Astrocyte of the hippocampus (primary cell): Measurements from ENCODE around the gene SHANK1.

Source experiments
- DNase-seq: peaks from one replicate; pipeline ENCODE4 v3.0.0; 2011; ENCODE audit warnings: low read depth, low spot score

Gene SHANK1

GRCh38 chr19:50659318-50660087 is 60.1 kb downstream of the SHANK1 start:
- DNase-seq: no peak

GRCh38 chr19:50658441-50659317 is 60.9 kb downstream of the SHANK1 start:
- peak; percentile 59 for DNase-seq

- DNase-seq: peak; percentile 88
Measured at GRCh38 chr19:50657712-50658440, 61.7 kb downstream of the SHANK1 start.

GRCh38 chr19:50657222-50657669 is 62.4 kb downstream of the SHANK1 start:
- DNase-seq: no peak

GRCh38 chr19:50654882-50655281 is 64.7 kb downstream of the SHANK1 start:
- no peak for DNase-seq

GRCh38 chr19:50652722-50653121 is 66.9 kb downstream of the SHANK1 start:
- DNase-seq: no peak

- DNase-seq: no peak
Measured at GRCh38 chr19:50651174-50651573, 68.4 kb downstream of the SHANK1 start.

GRCh38 chr19:50649433-50650391 is 69.9 kb downstream of the SHANK1 start, which contains the start of gene C19orf81:
C19orf81 (plus strand) TSS chr19:50649445; CDS start chr19:50649445, 0 bp downstream.
- no peak for DNase-seq

- DNase-seq: no peak
Measured at GRCh38 chr19:50648659-50649058, 70.9 kb downstream of the SHANK1 start.

- no peak for DNase-seq
Measured at GRCh38 chr19:50647879-50648615, 71.6 kb downstream of the SHANK1 start.

- peak; percentile 16 for DNase-seq
Measured at GRCh38 chr19:50646074-50646807, 73.4 kb downstream of the SHANK1 start.

- DNase-seq: no peak
Measured at GRCh38 chr19:50645107-50645506, 74.5 kb downstream of the SHANK1 start.

GRCh38 chr19:50644315-50644915 is 75.2 kb downstream of the SHANK1 start:
- DNase-seq: no peak

GRCh38 chr19:50640368-50640767 is 79.2 kb downstream of the SHANK1 start:
- no peak for DNase-seq

- DNase-seq: peak; percentile 59
Measured at GRCh38 chr19:50639121-50640112, 80.2 kb downstream of the SHANK1 start, which contains the start of gene SYT3. SYT3 (minus strand) TSS chr19:50639881; CDS start chr19:50637411, 2,470 bp downstream.

GRCh38 chr19:50638600-50638999 is 81.0 kb downstream of the SHANK1 start:
- no peak for DNase-seq

- DNase-seq: no peak
Measured at GRCh38 chr19:50636317-50637085, 83.1 kb downstream of the SHANK1 start.
